PFSK-1 (cell line): ENCODE data around the gene PHB1.

ENCODE experiments used
- FOXP2 ChIP-seq: optimal IDR thresholded peaks from 2 replicates; pipeline ENCODE3; 2011; ENCODE audit warnings: borderline replicate concordance, control low read depth, inconsistent platforms; ENCODE audit not compliant: insufficient read depth; ENCODE audit errors: extremely low read length, extremely low read depth
- POLR2AphosphoS5 ChIP-seq: IDR thresholded peaks from 2 replicates; pipeline ENCODE4 v1.6.1; 2012; ENCODE audit warnings: low read depth, mild to moderate bottlenecking, control low read depth, low read length, moderate library complexity

GRCh38 chr17:49365667-49366066, 49.0 kb downstream of the PHB1 start:
- TF ChIP-seq POLR2AphosphoS5: no peak
- TF ChIP-seq FOXP2: no peak
